Testis (tissue), 2 donors: ENCODE results near the gene P2RY14.

Experiments
- POLR2A ChIP-seq: fragments of 450-650 bp; IDR thresholded peaks from one replicate; pipeline ENCODE4 v1.6.1; 2017; ENCODE audit warnings: antibody characterized with exemption, mild to moderate bottlenecking, moderate library complexity
- TF ChIP-seq, protein P1 (sequence below), 3 experiments: fragments of 450-650 bp in 2 of 3; fragments of 200-600 bp in 1 of 3; sonication (generic) in 1 of 3; IDR thresholded peaks; one replicate each; pipeline ENCODE4 v1.5.1; 2016 to 2019; ENCODE audit warnings: antibody characterized with exemption in 3 of 3, mild to moderate bottlenecking in 2 of 3, moderate library complexity in 1 of 3

DNA sequence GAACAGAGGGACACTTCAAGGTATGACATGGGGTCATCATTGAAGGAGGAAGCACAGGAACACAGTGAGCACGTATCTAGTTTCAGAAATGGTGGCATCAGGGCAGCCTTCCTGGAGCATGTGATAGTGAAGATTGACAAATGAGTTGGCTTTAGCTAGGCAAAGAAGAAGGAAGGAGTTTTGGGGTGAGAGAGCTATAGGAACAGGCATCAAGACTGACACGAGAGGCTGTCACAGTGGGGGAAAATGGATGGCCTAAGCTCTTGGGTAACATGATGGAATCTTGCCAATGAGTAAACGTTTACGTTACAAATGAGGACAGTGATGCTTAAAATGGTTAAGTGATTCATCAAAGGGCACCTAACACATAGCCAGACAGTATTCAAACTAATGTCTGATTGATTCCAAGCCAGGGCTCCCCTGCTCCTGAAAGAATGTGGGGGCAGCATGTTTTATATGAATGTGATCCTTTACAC, 52.2 kb downstream of the P2RY14 start:
- TF ChIP-seq, protein P1, sequence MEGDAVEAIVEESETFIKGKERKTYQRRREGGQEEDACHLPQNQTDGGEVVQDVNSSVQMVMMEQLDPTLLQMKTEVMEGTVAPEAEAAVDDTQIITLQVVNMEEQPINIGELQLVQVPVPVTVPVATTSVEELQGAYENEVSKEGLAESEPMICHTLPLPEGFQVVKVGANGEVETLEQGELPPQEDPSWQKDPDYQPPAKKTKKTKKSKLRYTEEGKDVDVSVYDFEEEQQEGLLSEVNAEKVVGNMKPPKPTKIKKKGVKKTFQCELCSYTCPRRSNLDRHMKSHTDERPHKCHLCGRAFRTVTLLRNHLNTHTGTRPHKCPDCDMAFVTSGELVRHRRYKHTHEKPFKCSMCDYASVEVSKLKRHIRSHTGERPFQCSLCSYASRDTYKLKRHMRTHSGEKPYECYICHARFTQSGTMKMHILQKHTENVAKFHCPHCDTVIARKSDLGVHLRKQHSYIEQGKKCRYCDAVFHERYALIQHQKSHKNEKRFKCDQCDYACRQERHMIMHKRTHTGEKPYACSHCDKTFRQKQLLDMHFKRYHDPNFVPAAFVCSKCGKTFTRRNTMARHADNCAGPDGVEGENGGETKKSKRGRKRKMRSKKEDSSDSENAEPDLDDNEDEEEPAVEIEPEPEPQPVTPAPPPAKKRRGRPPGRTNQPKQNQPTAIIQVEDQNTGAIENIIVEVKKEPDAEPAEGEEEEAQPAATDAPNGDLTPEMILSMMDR (IDR thresholded peaks at IDR 0.05) = no peak
- no peak for TF ChIP-seq POLR2A
